HG03565 (cell line): ENCODE results near the gene CLTC.
A peak's percentile ranks its signal among the peaks of the same experiment; 100 is the strongest.

ENCODE experiments used
- ATAC-seq: cut with Tn5 transposase; IDR thresholded peaks from one replicate; pipeline ENCODE4 v1.9.1; 2021; ENCODE audit warnings: mild to moderate bottlenecking, moderate library complexity; ENCODE audit not compliant: unreplicated experiment

The CLTC gene

DNA sequence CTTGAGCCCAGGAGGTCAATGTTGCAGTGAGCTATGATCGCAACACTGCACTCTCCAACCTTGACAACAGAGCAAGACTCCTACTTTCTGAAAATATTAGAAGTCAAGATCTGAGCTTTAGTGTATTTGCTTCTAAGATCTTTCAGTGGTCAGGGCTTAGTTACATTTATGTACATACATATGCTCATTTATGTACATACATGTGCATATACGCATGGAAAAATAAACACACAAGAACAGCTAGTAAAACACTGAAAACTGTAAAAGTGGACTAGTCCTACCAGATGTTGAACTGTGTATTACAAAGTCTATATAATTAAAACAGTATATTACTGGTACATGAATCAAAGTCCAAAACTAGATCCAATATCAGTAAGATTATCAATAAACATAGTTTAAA, 59.2 kb downstream of the CLTC start:
- no peak for ATAC-seq

DNA sequence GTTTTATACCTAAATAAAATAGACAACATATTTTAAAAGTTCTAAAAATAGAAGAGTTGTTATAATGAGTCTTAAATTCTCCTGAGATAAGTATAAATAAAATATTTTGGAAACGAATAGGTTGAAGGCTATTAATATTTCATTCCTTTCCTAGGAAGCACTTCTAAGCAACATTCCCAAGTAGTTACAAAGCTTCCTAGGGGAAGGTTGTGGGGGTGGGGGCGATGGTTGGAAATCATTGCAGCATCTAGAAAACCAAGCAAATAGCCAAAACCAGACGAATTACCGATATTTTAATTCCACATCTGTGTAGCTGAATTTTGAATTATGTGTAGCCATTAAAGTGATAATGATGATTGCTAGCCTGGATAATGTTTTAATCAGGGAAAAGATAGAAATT, 60.6 kb downstream of the CLTC start:
- no peak for ATAC-seq

DNA sequence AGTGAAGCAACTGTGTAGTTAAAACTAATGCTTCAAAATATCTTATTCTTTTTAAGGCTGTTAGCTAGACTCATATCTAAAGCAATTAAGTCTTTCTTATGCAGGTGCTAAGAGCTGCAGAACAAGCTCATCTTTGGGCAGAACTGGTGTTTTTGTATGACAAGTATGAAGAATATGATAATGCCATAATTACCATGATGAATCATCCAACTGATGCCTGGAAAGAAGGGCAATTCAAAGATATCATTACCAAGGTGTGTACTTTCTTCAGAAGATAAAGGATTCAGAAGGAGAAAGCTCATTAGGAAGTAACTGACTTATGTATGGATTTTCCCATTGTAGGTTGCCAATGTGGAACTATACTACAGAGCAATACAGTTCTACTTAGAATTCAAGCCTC, 63.6 kb downstream of the CLTC start:
- no peak for ATAC-seq

DNA sequence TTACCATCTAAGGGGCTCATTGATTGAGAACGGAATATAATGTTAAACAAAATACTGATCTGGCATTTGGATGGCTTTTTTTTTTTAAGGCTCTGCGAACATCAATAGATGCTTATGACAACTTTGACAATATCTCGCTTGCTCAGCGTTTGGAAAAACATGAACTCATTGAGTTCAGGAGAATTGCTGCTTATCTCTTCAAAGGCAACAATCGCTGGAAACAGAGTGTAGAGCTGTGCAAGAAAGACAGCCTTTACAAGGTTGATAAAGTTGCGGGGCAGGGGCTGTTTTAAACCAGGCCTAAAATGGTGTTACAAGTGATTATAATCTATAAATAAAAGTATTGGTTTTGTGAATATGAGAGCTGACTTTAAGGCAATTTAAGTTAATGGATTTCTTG, 65.3 kb downstream of the CLTC start:
- ATAC-seq, result no peak

DNA sequence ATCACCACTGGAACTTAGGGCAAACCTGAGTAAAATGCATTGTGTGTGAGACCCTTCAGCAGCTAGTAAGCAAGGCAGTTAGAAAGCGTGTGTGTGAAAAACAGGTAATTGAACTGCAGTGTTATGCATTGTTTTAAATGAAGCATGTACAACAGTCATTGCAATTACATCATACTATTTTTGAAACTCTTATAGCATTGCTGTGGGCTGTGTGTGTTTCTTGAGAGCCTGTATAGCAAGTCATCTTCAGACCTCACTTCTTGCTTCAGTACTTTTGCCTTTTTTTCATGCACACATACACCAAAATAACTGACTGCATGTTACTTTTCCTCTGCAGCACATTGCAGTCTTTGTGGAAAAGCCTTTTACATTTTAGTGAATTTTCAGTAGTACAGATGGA, 68.3 kb downstream of the CLTC start:
- ATAC-seq, result no peak

DNA sequence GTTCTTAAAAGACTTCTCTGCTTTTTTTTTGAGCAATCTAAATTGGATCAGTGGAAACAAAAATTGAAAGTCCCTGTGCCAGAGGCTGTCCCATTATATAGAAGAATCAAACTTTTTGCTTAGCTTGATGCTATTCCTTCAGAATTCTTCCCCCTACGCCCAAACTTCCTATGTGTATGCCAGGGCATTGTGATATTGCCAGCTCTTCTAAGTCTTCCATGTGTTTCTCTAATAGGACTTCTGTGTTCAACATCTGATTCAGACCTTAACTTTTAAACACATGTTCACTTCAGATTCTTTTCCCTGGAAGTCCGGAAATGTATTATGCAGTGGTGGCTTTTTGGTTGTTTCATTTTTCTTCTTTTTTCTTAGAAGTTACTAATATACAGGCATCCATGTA, 68.8 kb downstream of the CLTC start:
- ATAC-seq, result no peak

DNA sequence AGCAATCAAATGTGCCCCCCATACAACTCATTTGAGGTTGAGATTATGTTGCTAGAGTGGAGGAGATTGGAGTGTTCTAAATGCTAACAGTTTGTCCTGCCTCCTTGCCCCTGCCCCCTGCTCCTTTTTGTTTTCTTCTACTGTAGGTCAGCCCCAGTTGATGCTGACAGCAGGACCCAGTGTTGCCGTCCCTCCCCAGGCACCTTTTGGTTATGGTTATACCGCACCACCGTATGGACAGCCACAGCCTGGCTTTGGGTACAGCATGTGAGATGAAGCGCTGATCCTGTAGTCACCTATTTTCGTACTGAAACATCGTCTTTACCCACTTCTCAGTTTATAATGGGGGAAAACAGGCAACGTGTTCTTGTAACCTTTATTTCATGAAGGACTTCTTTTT, 73.9 kb downstream of the CLTC start:
- ATAC-seq, result no peak

DNA sequence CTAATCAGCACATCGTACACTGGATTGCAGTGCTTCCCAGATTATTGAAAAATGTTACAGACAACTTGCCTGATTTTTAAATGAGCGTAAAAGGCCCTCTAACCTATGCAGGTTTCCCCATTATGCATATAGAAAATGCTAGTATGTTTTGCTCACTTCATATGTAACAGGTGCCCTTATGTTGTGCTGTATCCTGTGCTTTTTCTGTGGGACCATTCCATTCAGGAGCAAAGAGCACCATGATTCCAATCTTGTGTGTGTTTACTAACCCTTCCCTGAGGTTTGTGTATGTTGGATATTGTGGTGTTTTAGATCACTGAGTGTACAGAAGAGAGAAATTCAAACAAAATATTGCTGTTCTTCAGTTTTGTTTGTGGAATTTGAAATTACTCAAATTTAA, 74.6 kb downstream of the CLTC start:
- ATAC-seq, result no peak

DNA sequence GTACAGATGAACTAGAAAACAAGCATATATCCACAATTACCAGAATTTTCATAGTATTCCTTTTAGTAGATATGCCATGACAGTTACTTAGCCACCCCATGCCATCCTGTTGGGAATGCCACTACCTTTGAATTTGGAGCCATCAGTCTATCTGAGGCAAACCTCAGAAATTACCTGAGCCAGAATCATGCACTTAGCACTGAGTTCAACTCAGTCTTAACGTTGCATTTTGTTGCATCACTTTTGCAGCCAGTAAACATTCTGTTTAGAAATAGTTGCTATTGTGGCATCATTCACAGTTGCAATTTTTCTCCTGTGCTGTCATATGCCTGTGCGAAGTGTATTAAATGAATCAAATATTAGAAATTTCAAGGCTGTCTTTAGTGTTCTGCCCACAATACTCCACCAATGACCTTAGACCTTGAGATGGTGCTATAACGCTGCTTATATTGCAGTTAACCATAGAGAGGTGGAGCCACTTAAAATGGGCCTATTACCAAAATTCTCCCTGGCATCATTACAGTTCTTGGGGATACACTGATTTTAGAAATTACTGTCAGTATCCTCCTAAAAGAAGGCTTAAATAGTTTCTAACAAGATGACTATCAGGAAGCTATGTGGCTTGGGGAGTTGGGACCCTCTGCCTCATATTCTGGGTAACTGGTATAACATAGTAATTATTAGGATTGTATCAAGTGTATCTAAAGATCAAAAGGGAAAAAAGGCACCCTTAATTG, 76.4 kb downstream of the CLTC start:
- no peak for ATAC-seq

DNA sequence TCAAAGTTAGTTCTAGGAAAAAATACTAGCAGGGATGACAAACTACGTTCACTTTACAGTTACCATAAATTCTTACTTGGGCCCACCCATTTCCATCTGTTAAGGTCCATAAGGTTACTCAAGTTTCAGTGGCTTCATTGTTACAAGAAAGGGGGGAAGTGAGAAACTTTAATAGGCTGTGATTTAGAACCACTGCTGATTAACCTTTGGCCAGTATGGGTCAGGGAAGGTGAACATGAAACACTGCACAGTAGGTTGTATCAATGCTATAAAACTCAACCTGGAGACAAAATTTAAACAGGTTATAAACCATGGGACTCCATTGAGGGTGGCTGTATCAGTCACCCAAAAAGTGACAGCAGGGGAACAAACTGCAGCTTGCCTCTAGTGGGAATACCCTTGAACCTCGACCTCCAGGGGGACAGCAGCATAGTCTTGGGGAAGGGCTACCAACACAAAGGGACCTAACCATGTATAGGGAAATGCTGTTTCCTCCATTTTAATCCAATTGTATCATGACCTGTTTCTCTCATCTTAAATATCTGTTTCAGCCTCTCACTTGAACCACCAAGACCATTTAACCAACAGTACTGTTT, 77.1 kb downstream of the CLTC start:
- no peak for ATAC-seq

DNA sequence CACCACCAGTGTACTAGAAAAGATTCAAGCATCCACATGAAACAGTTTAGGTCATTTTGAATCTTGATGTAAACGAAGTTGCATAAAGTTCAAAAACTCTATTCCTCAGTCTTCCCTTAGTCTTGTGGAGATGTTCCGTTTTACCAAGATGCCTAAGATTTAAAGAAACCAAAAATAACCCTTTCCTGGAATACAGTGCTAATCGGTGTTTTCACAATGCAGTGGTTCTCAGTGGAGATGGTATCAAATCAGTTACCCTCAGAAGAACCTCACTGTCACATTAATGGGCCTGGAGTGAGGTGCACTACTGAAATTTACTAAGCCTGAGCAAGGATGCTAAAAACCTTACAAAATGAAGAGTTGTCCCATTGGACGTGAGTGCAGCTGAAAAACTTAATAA, 78.4 kb downstream of the CLTC start:
- ATAC-seq, result no peak

DNA sequence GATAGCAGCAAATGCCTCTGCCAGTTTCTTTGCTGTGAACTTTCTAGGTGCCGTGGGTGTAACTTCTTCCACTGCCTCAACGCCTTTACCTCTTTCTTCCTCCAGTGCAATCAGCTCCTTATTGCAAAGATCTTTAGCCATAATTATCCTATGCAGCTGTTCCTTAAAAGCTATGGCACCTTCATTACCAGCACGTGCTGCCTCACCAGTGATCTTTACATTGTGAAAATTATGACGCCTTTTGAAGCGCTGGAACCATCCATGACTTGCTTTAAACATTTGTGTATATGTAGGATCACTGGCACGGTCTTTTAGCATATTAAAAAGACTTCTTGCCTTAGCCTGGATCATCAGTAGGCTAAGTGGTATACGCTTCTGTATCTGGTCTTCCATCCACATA, 79.5 kb downstream of the CLTC start:
- no peak for ATAC-seq

DNA sequence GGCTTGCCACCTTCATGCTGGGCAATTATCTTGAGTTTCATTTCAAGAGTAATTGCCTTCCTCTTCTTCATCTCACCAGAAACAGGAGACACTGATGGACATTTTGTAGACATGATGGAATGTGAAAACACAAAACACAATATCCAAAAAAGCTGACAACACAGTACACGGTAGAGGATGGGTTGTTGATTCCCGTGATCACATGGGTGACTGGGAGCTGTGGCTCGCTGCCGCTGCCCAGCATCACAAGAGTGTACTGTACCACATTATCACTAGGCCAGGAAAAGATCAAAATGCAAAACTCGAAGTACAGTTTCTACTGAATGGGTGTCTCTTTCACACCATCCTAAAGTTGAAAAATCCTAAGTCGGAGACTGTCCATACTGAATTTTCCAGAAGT, 80.1 kb downstream of the CLTC start:
- no peak for ATAC-seq

DNA sequence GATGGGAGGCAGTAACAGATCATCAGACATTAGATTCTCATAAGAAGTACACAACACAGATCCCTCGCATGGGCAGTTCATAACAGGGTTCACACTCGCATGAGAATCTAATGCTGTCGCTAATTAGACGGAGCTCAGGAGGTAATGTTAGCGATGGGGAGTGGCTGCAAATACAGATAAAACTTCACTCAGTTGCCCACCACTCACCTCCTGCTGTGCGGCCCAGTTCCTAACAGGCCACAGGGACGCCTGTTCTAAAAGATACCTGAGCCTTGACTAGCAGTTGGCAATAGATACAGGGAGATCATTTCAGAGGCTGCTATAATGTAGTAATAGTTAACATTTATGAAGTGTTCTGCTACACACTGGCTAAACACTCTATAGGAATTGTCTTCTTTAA, 82.6 kb downstream of the CLTC start:
- no peak for ATAC-seq

DNA sequence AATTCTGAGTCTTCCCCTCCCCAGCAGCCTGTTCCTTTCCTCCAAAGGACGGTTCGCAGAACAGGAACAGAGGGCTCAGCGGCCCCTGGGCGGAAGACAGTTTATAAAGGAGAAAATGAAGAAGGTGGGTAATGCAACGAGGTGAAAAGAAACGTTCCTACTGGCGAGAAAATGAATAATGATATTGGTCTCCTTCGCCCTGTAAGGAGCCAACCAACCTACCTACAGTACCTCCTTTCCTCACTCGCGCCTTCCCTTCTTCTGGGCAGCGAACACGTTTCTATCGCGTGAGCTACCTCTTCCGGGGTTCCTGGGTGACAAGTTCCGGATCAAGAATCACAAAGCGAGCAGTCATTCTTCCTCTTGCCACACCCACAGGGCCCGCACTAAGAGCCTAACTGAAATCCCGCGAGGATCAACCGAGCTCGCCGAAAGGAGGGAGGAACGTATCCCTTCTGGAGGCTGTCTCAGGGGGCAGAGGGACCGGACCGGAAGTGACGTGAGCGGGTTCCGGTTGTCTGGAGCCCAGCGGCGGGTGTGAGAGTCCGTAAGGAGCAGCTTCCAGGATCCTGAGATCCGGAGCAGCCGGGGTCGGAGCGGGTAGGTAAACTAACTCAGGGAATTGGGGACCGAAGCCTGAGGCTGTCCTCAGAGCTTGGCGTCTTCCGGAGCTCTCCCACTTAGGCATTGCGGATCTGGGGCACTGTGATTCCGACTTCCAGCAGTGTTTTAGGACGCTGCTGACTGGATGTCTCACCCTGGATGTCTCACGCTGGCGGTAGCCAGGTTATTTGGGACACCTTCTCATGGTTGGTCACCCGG, 87.7 kb downstream of the CLTC start, which contains the start of the genes PTRH2 and VMP1:
TSS of gene PTRH2 (minus strand) at position 282 of the 822 bp plus-strand sequence. CDS start 9,452 bp downstream, outside the sequence.
TSS of gene VMP1 (plus strand) at position 506 of the 822 bp plus-strand sequence. CDS start 23,793 bp downstream, outside the sequence.
- peak; percentile 94 for ATAC-seq

DNA sequence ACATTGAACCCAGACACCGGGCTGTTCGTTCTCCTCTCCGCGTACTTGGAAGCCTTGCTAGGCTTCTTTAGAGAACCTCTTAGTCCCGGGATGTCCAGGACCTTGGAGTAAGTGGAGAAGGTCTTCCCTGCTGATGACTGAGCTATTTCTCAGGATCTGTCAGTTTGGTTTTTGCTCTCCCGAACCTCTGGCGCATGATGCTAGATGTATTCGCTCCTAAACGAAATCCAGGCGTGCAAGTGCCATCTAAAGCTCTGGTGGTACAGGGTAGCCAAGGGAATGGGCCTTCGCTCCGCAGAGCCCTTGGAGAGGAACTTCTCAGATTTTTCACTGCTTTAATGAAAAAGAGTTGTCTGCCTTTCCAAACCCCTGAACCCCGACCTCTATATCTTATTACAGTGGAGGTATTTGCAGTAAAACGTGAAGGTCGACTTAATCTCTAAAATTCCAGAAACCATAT, 88.3 kb downstream of the CLTC start:
- ATAC-seq, result no peak

DNA sequence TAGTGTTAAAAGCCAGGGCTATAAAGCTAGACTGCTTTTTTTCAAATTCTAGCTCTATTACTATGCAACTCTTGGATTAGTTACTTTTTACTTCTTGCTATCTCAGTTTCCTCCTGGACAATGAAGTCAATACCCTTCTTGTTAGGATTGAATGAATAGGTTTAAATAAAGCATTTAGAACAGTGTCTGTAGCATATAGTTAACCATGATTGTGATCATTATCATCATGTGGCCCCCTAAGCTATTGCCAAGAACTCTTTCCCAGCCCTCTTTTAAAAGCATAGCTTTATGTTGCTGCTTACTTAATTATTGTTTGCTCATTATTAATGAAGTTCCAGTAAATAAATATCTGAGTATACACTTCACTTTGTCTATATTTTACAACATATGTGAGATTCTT, 92.2 kb downstream of the CLTC start:
- ATAC-seq, result no peak

DNA sequence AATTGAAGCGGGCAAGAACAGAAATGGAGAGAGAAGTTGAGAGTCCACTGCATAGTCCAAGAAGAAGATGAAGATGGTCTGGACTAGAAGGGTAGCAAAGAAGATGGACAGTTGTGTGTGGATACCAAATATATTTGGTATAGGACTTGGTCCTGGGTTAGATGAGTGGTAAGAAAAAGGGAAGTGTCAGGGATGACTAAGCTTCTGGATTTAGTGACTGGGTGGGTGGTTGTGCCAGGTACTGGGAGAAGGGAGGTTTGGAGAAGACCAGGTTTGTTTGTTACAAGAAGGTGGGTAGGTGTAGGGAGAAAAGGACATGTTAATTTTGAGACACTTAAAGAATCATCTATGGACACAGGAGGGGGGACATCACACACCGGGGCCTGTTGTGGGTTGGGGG, 93.2 kb downstream of the CLTC start:
- no peak for ATAC-seq

DNA sequence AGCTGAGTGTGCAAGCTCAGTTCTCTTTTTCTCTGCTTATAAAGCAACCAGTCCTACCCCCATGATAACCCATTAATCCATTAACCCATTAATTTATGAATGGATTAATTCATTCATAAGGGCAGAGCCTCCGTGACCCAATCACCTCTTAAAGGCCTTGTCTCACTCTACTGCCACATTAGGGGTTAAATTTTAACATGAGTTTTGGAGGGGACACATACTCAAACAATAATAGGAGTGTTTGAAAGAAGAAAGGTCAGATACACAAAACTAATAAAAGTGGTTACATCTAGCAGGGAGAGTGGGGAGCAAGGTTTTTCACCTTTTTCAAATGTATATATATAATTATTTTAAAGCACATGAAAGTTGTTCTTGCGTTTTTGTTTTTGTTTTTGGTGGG, 94.6 kb downstream of the CLTC start:
- ATAC-seq, result no peak

DNA sequence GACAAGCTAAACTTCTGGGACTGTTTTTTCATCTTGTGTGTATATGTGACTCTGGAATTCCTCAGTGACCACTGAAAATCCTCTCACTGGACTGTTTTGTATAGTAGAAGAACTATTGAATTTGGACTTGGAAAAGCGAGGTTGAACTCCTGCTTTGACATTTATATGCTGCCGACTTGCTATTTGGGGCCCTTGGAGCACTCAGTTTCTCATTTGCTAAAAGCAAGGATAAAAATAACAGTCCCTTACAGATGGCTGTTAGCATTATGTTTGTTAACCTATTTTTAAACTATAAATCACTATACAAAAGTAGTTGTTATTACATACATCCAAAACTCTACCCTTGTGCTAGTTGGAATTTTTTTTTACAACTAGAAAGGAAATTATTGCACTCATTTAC, 96.7 kb downstream of the CLTC start:
- no peak for ATAC-seq

DNA sequence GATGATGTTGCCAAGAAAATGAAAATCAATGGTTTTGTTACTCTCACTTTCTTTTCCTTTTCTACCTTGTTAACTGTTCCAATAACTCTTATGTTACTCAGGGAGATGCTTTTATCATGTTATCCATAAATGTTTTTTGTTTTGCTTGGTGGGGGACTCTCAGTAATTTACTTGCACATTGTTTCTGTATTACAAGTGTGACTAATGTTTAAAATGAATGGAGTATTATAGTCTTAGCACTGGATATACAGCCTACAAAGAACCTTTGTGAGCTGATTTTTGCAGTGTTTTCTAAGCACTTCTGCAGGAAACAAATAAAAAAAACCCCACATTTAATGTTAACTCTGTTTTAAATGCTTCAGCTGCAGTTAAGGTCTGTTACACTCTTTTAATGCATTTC, 99.8 kb downstream of the CLTC start:
- no peak for ATAC-seq

DNA sequence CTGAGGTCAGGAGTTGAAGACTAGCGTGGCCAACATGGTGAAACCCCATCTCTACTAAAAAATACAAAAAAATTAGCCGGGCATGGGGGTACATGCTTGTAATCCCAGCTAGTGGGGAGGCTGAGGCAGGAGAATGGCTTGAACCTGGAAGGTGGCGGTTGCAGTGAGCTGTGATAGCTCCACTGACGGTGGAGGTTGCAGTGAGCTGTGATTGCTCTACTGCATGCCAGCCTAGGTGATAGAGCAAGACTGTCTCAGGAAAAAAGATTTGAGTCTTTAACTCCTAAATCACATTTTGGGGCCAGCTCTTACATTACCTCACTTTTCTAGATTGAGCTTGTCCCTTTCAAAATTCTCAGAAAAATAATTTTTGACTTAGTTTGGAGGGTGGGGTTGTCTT, 102.9 kb downstream of the CLTC start:
- ATAC-seq, result no peak
